ENCODE measurements around the gene MLXIP. TPM values are rescaled to one million over a fixed set of nuclear protein-coding genes. Genes with fewer than 3 reads are reported as not detected.
"Not testable (repeated sequence)": the region's sequence is repeated elsewhere in the genome, so short reads cannot be mapped to it uniquely, and the experiment has no call there.

Gene MLXIP
- total RNA-seq, 4 donors from 2014 or later, result 9.6 to 20.0 (median 11.4) TPM

- WGBS, 2 donors, result 81 to 84% methylated on average over 15 to 20 of the region's 21 CpGs
- no peak overlapping the region for H3K27ac ChIP-seq
- H3K27me3 ChIP-seq, result no peaks in the 10 kb centered on the region
- no peaks in the 10 kb centered on the region for H3K9me3 ChIP-seq
- intact Hi-C loops (cut with DNase I), result loop anchor here (10.0 kb wide), 1 partner anchor 144 kb away; the partner anchor contains the start of gene LRRC43
- H3K4me3 ChIP-seq, result no peak overlapping the region
- peaks cover 0 to 63% (median 0%) of the 10 kb centered on the region in 3 donors for H3K36me3 ChIP-seq
- H3K4me1 ChIP-seq, result peaks cover 0 to 6% (median 5%) of the 10 kb centered on the region in 3 donors
- TF ChIP-seq POLR2A (IDR thresholded peaks at IDR 0.05) (no peak), CTCF (IDR thresholded peaks at IDR 0.05) (no peak)
- DNase-seq, result no peak
Measured at GRCh38 chr12:122040579-122041386, 37.8 kb upstream of the MLXIP start.

GRCh38 chr12:122041458-122041857, 37.1 kb upstream of the MLXIP start:
- H3K4me3 ChIP-seq, H3K9me3 ChIP-seq, H3K27me3 ChIP-seq, H3K27ac ChIP-seq, H3K4me1 ChIP-seq, DNase-seq: not testable (repeated sequence)
- WGBS, 2 donors, result 76 to 86% methylated on average over 2 of the region's 3 CpGs
- peaks cover 0 to 63% (median 0%) of the 10 kb centered on the region in 3 donors for H3K36me3 ChIP-seq
- intact Hi-C loops (cut with DNase I), result loop anchor here (10.0 kb wide), 1 partner anchor 143 kb away; the partner anchor contains the start of gene LRRC43

- Histone ChIP-seq H3K36me3 (peaks cover 0 to 53% (median 0%) of the 10 kb centered on the region in 3 donors), H3K4me3 (no peak overlapping the region), H3K27ac (no peak overlapping the region), H3K9me3 (no peaks in the 10 kb centered on the region), H3K27me3 (no peaks in the 10 kb centered on the region), H3K4me1 (peaks cover 0 to 3% (median 0%) of the 10 kb centered on the region in 3 donors)
- WGBS, 2 donors, result 87 to 88% methylated on average over 10 to 11 of the region's 11 CpGs
- intact Hi-C loops (cut with DNase I), result loop anchor here (10.0 kb wide), 1 partner anchor 142 kb away; the partner anchor contains the start of gene LRRC43
- no peak for TF ChIP-seq POLR2A (IDR thresholded peaks at IDR 0.05)
- TF ChIP-seq CTCF (IDR thresholded peaks at IDR 0.05), result no peak
- DNase-seq, result no peak
Measured at GRCh38 chr12:122042910-122043309, 35.6 kb upstream of the MLXIP start.

- 90 to 91% methylated on average over 11 to 12 of the region's 15 CpGs for WGBS, 2 donors
- no peaks in the 10 kb centered on the region for H3K9me3 ChIP-seq
- no peak overlapping the region for H3K27ac ChIP-seq
- TF ChIP-seq CTCF (IDR thresholded peaks at IDR 0.05), result no peak
- no peak for TF ChIP-seq POLR2A (IDR thresholded peaks at IDR 0.05)
- intact Hi-C loops (cut with DNase I), result loop anchor here (10.0 kb wide), 1 partner anchor 141 kb away; the partner anchor contains the start of gene LRRC43
- peaks cover 0 to 3% (median 0%) of the 10 kb centered on the region in 3 donors for H3K4me1 ChIP-seq
- peaks cover 0 to 53% (median 0%) of the 10 kb centered on the region in 3 donors for H3K36me3 ChIP-seq
- H3K27me3 ChIP-seq, result no peaks in the 10 kb centered on the region
- DNase-seq, result no peak
- H3K4me3 ChIP-seq, result no peak overlapping the region
Measured at GRCh38 chr12:122043476-122043875, 35.1 kb upstream of the MLXIP start.

- Histone ChIP-seq H3K27me3 (no peaks in the 10 kb centered on the region), H3K4me3 (no peak overlapping the region), H3K4me1 (peaks cover 0 to 3% (median 0%) of the 10 kb centered on the region in 3 donors), H3K9me3 (no peaks in the 10 kb centered on the region), H3K27ac (no peak overlapping the region), H3K36me3 (peaks cover 0 to 51% (median 0%) of the 10 kb centered on the region in 3 donors)
- no peak for DNase-seq
- TF ChIP-seq CTCF (IDR thresholded peaks at IDR 0.05) (no peak), POLR2A (IDR thresholded peaks at IDR 0.05) (no peak)
- intact Hi-C loops (cut with DNase I), result loop anchor here (10.0 kb wide), 1 partner anchor 140 kb away; the partner anchor contains the start of gene LRRC43
- WGBS, 2 donors, result 95 to 98% methylated on average over 7 of the region's 7 CpGs
Measured at GRCh38 chr12:122045262-122045661, 33.3 kb upstream of the MLXIP start.
